Measurements from ENCODE around the gene COPRS.
"Not testable (repeated sequence)": the region's sequence is repeated elsewhere in the genome, so short reads cannot be mapped to it uniquely, and the experiment has no call there.

COPRS gene

GRCh38 chr17:31843070-31843745 is 15.8 kb downstream of the COPRS start:
- no peak for DNase-seq

DNA sequence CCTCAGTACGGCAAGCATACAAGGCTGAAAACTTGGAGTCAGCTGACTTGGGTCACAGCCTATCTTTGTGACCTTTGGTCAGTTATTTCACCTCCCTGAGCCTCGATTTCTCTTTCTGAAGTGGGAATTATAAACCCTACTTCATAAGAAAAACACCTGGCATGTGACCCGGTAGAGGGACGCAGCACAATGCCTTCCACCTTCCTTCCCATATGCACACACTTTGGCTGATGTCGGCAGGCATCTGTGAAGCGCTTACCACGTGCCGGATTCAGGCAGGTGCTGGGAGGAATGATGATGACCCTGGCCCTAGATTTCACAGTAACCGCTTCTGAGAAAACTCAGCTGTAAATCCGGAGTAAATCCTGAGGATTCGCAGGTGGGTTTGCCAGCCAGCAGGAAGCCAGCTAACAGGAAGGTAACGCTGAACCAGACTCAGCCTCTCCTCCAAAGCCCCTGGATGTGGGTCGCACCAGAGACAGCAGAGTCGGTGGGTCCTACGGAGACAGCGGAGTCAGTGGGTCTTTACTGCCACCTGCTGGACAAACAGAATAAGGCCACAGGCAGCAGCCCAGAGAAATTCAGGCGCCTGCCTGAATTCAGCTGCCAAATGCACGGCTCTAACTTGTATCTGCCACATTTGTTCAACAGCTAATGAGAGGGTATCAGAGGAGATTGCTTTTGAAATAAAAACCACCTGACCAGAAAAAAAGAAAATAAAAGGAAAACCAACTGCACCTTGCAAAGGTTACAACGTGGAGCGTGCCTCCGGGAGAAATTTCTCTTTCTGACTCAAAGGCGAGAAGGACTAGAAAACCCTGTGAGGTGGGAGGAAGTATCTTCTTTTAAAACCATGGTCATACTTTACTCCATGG is 16.6 kb downstream of the COPRS start:
- DNase-seq: peak; percentile 31

DNA sequence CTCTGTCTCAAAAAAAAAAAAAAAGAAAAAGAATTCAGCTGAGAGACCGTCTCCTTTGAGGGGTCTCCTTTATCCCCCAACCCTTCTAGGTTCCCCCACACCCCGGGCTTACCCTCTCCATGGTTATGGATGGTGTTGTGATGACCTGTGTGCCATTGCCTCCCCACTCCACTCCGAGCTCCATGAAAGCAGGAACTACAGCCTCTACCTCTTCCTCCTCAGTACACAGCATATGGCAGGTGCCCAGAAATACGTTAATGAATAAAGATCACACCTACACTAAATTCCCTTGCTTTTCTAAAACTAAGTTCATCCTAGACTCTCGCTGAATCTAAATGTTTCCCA is 17.2 kb downstream of the COPRS start:
- DNase-seq: no peak

- no peak for DNase-seq
Observed at GRCh38 chr17:31838636-31839225, 20.3 kb downstream of the COPRS start.

DNA sequence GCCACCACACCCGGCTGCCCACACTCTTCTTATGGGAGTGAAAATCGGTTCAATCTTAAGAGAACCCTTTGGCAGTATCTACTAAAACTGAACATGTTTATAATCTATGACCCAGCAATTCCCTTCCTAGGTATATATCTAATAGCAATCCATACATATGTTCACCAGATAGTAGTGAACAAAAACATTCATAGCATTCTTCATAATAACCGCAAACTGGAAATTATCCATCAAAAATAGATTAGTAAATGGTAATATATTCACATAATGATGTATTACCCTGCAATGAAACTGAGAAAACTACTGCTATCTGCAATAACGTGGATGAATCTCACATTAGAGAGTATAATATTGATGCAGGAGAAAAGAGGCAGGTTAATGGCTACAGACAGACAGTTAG is 23.1 kb downstream of the COPRS start:
- no peak for DNase-seq

GRCh38 chr17:31834448-31834847 is 24.6 kb downstream of the COPRS start:
- DNase-seq: no peak

DNA sequence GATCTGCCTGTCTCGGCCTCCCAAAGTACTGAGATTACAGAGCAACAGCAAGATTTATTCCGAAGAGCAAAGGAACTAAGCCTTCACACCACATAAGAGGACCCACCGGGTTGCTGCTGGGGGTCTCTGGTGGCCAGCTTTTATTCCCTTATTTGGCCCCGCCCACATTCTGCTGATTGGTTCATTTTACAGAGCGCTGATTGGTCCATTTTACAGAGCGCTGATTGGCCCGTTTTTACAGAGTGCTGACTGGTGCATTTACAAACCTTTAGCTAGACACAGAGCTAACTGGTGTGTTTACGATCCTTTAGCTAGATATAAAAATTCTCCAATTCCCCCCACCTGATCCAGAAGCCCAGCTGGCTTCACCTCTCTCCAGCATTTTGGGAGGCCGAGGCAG is 26.3 kb downstream of the COPRS start:
- no peak for DNase-seq

DNA sequence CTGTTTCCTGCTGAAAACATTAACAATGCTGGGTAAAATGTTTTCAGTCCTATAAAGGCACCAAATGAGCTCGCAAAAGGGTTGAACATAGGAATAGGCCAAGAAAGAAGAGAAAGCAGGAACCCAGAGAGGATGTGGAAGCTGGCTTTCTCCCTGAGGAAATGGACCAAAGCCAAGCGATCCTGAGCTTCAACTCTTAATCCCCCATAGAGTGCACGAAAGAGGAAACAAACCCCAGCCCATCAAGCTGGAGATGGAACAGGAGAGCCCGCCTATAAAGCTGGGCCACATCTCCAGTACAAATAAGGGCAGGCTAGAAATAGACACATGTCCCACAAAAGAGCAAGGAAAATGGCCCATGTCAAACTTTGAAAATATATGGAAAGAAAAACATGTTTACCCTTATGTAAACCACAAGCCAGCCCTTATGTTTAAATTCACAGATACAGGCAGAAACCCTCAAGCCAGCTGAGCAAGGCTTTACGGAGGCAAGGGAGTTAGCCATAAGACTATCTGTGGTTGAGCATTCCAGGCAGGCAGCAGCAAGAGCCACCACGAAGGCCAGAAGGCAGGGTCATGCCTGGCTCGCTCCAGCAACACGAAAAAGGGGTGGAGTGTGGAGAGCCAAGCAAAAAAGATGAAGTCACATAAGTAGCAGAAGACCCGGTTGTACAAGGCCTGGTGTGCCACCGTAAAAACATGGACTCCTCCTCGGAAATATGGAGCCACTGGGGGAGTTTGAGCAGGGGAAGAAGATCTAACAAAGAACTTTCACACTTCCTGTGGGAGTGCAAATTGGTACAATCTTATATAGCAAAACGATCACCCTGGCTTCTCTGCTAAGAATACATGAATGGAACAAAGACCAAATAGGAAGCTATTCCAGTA is 27.8 kb downstream of the COPRS start:
- DNase-seq: no peak

- no peak for DNase-seq
Observed at GRCh38 chr17:31829649-31830048, 29.4 kb downstream of the COPRS start.

GRCh38 chr17:31828955-31829354 is 30.1 kb downstream of the COPRS start:
- not testable (repeated sequence) for DNase-seq

GRCh38 chr17:31825961-31826691 is 32.9 kb downstream of the COPRS start:
- DNase-seq: no peak

GRCh38 chr17:31824766-31825360 is 34.2 kb downstream of the COPRS start:
- DNase-seq: no peak

DNA sequence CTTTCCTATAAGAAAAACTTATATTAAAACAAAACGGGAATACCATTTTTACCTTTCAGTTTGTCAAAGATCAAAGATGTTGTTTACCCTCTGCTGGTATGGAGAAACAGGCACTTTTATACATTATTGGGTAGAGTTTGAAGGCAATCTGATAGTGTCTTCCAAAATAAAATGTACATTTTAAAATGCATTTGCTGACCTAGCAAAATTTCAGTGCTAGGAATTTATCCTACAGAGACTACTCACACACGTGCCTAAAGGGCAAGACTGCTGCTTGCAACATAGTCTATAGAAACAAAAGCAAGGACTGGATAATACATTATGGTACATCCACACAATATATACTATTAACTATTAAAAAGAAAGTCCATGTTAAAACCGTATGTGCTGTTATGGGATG is 36.0 kb downstream of the COPRS start:
- no peak for DNase-seq

DNA sequence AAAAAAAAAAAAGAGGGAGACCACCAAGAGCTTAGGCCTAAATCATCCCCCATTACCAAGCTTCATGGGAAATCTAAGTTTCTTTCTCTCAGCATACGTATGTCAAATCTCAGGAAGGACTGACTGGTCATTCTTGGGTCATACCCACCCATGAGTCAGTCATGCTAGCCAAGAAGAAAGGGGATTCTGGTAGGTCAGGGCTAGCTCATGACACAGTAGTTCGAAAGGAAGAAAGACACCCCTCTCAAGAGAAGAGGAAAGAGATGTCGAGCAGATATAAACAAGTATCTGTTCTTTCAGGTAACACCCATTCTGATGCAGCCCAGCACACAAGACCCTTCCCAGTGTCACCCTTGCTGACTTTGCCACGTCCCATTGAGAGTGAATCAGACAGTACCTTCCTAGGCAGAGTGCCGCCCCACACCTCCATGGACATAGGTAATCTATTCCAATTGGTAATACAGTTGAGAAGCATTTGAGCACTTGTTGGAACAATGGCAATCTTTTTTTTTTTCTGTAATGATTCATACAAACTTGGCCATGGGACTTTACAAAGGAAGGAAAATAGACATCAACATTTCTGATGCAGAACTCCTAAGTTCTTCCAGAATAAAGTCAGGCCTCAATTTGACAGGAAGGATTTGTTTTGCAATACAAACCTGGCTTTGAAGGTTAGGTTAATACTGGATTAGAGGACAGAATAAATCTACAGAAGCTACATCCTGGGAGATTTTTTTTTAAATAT is 38.2 kb downstream of the COPRS start:
- no peak for DNase-seq

DNA sequence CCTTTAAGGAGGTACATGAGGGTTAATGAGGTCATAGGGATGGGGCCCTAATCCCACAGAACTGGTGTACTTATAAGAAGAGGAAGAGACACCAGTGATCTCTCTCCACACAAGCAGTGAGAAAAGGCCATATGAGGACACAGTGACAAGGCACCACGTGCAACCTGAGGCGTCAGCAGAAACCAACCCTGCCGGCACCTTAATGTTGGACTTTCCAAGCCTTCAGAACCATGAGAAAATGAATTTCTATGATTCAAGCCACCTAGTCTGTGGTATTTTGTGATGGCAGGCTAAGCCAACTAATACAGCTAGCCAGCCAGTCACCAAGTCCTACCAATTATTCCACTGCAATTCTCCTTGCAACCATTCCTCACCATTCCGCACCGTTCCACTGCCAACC is 39.5 kb downstream of the COPRS start:
- no peak for DNase-seq

DNA sequence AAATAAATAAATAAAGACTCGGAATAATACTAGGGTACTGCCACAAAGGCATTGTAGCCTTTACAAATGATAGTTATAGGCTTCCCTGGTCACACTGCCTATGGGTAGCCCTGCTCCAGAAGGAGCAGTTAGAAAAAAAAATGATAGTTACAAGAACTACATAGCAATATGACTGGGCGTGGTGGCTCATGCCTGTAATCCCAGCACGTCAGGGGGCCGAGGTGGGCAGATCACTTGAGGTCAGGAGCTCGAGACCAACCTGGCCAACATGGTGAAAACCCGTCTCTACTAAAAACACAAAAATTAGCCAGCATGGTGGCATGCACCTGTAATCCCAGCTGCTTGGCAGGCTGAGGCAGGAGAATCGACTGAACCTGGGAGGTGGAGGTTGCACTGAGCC is 40.2 kb downstream of the COPRS start:
- not testable (repeated sequence) for DNase-seq

DNA sequence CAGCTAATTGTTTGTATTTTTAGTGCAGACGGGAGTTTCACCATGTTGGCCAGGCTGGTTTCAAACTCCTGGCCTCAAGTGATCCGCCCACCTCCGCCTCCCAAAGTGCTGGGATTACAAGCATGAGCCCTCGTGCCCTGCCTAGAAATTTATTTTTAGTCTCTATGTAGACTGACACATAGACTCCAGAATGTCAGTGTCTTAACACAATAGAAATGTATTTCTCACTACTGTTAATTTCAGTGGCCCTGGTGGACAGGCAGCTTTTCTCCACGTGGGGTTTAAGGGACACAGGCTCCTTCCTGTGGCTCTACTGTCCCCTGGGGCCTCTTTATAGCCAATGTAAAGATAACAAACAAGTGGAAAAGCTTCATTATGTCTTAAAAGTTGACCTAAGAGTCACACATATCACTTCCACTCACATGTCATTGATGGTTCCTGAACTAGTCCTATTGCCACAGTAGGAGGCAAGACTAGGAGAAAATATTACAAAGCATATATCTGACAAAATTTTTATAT is 43.8 kb downstream of the COPRS start:
- no peak for DNase-seq

- no peak for DNase-seq
Observed at GRCh38 chr17:31811101-31811500, 47.9 kb downstream of the COPRS start.

GRCh38 chr17:31809876-31810275 is 49.2 kb downstream of the COPRS start:
- DNase-seq: not testable (repeated sequence)

DNA sequence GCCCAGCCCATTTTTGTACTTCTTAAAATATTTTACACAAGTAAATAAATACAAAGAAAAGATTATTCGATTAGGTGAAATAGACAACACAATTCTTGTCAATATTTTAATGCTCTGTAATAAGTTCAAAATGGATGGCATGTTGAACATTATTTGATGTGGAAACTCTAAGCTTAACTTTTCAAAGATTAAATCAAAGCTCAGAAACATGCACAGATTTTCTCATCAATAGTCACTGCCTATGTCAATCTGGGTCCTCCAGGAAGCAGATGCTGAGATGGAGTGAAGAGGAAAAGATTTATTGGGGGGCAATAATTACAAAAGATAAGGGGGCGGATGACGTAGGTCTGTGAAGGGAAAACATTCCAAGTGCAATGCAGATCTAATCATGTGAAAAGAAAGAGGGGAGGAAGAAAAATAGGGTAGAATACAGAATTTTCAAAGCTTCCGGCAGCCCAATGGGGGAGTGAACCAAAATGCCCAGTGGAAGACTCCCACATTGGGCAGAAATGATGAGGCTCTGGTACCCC is 50.5 kb downstream of the COPRS start:
- DNase-seq: no peak

- no peak for DNase-seq
Observed at GRCh38 chr17:31807846-31808245, 51.2 kb downstream of the COPRS start.

Data from activated effector memory CD4-positive, alpha-beta T cell treated with Interleukin-2 at 50 U/mL for 16 hours (primary cell).